ENCODE measurements around the gene WNT4. TPM values are rescaled to one million over a fixed set of nuclear protein-coding genes. Genes with fewer than 3 reads are reported as not detected.

The WNT4 gene
- total RNA-seq, 2 donors from 2014 or later = 0.52 to 1.3 TPM

DNA sequence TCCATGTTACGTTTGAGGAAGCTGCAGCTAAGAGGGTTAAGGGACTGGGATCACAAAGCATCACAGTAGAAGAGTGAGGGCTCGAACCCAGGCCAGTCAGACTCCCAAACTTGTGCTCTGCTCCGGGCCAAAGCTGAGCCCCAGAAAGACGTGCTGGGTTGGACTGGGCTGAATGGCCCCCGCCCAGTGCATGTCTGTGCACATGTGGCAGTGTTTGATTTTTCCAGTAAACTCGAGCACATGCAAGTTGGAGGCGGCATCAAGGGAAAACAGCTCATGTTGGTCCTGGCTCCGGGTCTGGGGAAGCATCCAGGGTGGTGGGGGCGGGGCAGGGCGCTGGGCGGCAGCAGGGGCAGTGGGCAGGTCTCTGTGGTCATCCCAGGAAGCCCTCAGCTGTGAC, 39.8 kb upstream of the WNT4 start:
- DNase-seq = no peak
- no peak for ATAC-seq

DNA sequence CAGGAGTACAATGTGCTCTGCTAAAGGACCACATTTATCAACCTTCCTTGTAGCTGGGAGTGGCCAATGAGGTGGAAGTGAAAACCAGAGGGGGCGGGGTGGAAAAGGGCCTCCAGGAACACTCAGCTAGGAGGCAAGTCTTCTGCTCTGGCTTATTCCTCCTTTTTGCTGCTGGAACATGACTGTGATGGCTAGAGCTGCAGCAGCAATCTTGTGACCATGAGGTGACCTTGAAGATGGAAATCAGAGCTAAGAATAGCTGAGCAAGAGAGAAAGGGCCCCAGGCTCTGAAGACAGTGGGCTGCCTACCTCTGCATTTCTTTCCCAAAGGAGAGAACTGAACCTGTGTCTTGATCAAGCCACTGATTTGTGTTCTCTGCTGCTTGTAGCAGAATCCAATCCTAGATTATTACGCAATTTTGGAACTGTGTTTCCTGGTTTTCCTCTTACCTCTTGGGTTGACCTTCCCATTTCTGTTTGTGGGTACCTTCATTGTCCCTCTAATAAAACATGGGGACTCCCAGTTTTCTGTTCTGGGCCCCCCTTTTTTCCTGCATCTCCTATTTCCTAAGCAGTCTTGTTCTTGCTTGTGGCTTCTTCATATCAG, 36.4 kb upstream of the WNT4 start:
- Histone ChIP-seq H3K27ac (no peak overlapping the region), H3K27me3 (no peaks in the 10 kb centered on the region), H3K4me3 (no peak overlapping the region), H3K9me3 (no peaks in the 10 kb centered on the region), H3K4me1 (no peaks in the 10 kb centered on the region), H3K36me3 (replicated peaks in 1 of 2; ENCODE audit: insufficient read depth in 1 of 2, low read depth in 2 of 2) (no peaks in the 10 kb centered on the region)
- ATAC-seq (no peak), DNase-seq (no peak)
- 88 to 98% methylated on average over 2 of the region's 2 CpGs for WGBS, 2 donors
- intact Hi-C loops (cut with DNase I) = no loop called here
- no peak for TF ChIP-seq POLR2A (IDR thresholded peaks at IDR 0.05)
- TF ChIP-seq, protein P1, sequence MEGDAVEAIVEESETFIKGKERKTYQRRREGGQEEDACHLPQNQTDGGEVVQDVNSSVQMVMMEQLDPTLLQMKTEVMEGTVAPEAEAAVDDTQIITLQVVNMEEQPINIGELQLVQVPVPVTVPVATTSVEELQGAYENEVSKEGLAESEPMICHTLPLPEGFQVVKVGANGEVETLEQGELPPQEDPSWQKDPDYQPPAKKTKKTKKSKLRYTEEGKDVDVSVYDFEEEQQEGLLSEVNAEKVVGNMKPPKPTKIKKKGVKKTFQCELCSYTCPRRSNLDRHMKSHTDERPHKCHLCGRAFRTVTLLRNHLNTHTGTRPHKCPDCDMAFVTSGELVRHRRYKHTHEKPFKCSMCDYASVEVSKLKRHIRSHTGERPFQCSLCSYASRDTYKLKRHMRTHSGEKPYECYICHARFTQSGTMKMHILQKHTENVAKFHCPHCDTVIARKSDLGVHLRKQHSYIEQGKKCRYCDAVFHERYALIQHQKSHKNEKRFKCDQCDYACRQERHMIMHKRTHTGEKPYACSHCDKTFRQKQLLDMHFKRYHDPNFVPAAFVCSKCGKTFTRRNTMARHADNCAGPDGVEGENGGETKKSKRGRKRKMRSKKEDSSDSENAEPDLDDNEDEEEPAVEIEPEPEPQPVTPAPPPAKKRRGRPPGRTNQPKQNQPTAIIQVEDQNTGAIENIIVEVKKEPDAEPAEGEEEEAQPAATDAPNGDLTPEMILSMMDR (IDR thresholded peaks at IDR 0.05) = no peak

More for the DNA sequence above, 39.8 kb upstream of the WNT4 start:
- Histone ChIP-seq H3K36me3 (replicated peaks in 1 of 2; ENCODE audit: insufficient read depth in 1 of 2, low read depth in 2 of 2) (no peaks in the 10 kb centered on the region), H3K27me3 (no peaks in the 10 kb centered on the region), H3K27ac (no peak overlapping the region), H3K4me3 (no peak overlapping the region), H3K9me3 (no peaks in the 10 kb centered on the region), H3K4me1 (no peaks in the 10 kb centered on the region)
- intact Hi-C loops (cut with DNase I) = no loop called here
- 30 to 48% methylated on average over 2 to 11 of the region's 11 CpGs for WGBS, 2 donors
- no peak for TF ChIP-seq POLR2A (IDR thresholded peaks at IDR 0.05)
- TF ChIP-seq, protein P1 (IDR thresholded peaks at IDR 0.05) = no peak

DNA sequence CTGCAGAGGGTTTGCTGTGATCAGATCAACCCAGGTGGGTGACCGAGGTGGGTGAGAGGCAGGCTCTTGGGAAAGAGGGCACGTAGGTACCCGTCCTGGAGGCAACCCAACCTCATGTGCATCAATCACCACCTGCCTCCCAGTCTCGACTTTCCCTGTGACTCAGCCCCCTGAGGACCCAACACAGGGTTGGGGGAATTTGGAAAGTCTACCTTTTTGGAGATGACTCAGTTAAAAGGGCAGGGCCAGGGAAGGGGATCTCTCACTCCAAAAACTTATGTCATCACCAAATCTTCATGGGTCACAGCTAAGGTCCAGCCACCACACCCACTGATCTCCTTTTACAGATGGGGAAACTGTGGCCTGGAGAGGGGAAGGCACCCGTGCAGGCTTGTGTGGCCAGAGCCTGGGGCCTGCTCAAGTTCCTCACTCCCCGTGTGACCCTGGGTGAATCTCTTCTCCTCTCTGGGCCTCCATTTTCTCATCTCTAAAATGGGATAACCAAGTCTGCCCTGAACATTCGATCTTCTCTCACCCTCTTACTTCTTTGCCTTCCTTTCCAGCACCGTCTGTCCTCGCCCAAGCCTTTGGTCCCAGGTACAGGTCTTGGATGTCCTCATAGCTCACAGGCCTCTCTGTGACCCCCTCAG, 34.6 kb upstream of the WNT4 start:
- 75 to 80% methylated on average over 8 to 9 of the region's 9 CpGs for WGBS, 2 donors
- TF ChIP-seq, protein P1 (IDR thresholded peaks at IDR 0.05) = no peak
- TF ChIP-seq POLR2A (IDR thresholded peaks at IDR 0.05) = no peak
- Histone ChIP-seq H3K27ac (no peak overlapping the region), H3K27me3 (no peaks in the 10 kb centered on the region), H3K36me3 (replicated peaks in 1 of 2; ENCODE audit: insufficient read depth in 1 of 2, low read depth in 2 of 2) (no peaks in the 10 kb centered on the region), H3K9me3 (no peaks in the 10 kb centered on the region), H3K4me1 (no peaks in the 10 kb centered on the region), H3K4me3 (no peak overlapping the region)
- DNase-seq = no peak
- no peak for ATAC-seq
- intact Hi-C loops (cut with DNase I) = no loop called here

DNA sequence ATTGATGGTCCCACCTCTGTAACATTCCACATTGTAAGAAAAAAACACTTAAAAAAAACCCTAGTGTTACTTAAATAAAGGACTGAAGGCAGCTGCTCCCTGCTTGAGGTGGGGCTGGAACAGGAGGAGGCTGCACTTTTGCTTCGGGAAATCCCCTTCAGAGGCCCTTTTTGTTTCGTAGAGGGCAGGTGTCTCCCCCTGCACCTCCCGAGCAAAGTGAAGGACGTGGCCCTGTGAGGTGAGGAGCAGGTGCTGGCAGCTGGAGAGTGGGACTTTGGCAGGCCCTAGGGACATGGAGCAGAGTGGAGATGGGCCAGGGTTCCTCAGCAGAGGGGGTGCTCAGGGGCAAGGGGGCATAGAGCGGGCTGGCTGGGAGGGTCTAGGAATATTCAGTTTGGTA, 33.4 kb upstream of the WNT4 start:
- Histone ChIP-seq H3K27ac (no peak overlapping the region), H3K4me1 (no peaks in the 10 kb centered on the region), H3K9me3 (no peaks in the 10 kb centered on the region), H3K36me3 (replicated peaks in 1 of 2; ENCODE audit: insufficient read depth in 1 of 2, low read depth in 2 of 2) (no peaks in the 10 kb centered on the region), H3K4me3 (no peak overlapping the region), H3K27me3 (no peaks in the 10 kb centered on the region)
- 33 to 40% methylated on average over 5 of the region's 5 CpGs for WGBS, 2 donors
- TF ChIP-seq, protein P1 (IDR thresholded peaks at IDR 0.05) = no peak
- TF ChIP-seq POLR2A (IDR thresholded peaks at IDR 0.05) = no peak
- intact Hi-C loops (cut with DNase I) = no loop called here
- ATAC-seq = no peak
- DNase-seq = no peak

Data from body of pancreas (tissue), 4 donors.